HAP-1 (cell line): Measurements from ENCODE around the gene PICALM.

Experiments used
- DNase-seq, 2 experiments: peaks; one replicate each; pipeline ENCODE4 v3.0.0-alpha.2; 2016 to 2020; ENCODE audit warnings: low spot score in 2 of 2
- H3K27me3 ChIP-seq: fragments of 250-450 bp; sonication (Bioruptor Pico); 2 replicates; pipeline ENCODE4 v1.5.1; 2020; ENCODE audit warnings: low read depth, mild to moderate bottlenecking, moderate library complexity
- H3K36me3 ChIP-seq: fragments of 250-450 bp; sonication (Bioruptor Pico); replicated peaks from 2 replicates; pipeline ENCODE4 v1.5.1; 2020; ENCODE audit warnings: mild to moderate bottlenecking
- H3K4me1 ChIP-seq: fragments of 250-450 bp; sonication (Bioruptor Pico); 2 replicates; pipeline ENCODE4 v1.5.1; 2020; ENCODE audit warnings: mild to moderate bottlenecking
- H3K4me3 ChIP-seq: fragments of 250-450 bp; sonication (Bioruptor Pico); 2 replicates; pipeline ENCODE4 v1.5.1; 2020; ENCODE audit warnings: mild to moderate bottlenecking, moderate library complexity
- H3K9me3 ChIP-seq: fragments of 250-450 bp; sonication (Bioruptor Pico); 2 replicates; pipeline ENCODE4 v1.5.1; 2020; ENCODE audit warnings: mild to moderate bottlenecking, moderate library complexity
- in situ Hi-C: fragments of 300-500 bp; cut with MboI; formaldehyde crosslinking; loops from 3 replicates; pipeline ENCODE4 v1.14.3; 2020; ENCODE audit warnings: low sequenced_read_pairs, inconsistent platforms, mixed read lengths

Gene PICALM

DNA sequence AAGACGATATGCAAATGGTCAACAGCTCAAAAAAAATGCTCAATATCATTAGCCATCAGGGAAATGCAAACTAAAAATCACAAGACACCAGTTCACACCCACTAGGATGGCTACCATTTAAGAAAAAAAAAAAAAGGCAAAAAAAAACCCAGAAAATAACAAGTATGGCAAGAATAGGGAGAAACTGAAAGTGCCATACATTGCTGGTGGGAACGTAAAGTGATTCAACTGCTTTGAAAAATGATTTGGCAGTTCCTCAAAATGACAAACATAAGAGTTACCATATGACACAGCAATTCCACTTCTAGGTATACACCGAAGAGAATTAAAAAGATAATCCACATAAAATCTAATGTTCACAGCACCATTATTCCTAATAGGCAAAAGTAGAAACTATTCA is 47.5 kb downstream of the PICALM start:
- Histone ChIP-seq H3K27me3 (no peaks in the 10 kb centered on the region), H3K4me1 (no peaks in the 10 kb centered on the region), H3K4me3 (no peak overlapping the region), H3K36me3 (peaks cover 7% of the 10 kb centered on the region), H3K9me3 (no peaks in the 10 kb centered on the region)
- no peak for DNase-seq
- in situ Hi-C loops: no loop called here

DNA sequence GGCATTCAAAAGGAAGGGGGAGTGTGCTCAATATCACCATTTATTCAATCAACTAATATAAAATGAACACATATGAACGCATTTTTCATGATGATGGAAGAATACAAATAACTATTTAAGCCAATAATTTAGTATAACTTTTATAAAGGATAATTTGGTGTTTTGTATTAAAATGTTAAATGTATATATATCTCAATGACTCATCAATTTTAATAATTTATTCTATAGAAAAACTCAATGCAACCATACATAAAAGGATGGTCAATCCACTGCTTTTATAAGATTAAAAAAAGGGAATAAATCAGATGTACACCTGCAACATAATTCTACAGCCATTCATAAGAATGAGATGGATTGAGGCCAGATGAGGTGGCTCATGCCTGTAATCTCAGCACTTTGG is 50.6 kb downstream of the PICALM start:
- Histone ChIP-seq H3K27me3 (no peaks in the 10 kb centered on the region), H3K9me3 (no peaks in the 10 kb centered on the region), H3K36me3 (peaks cover 8% of the 10 kb centered on the region), H3K4me3 (no peak overlapping the region), H3K4me1 (peaks cover 17% of the 10 kb centered on the region)
- in situ Hi-C loops: no loop called here
- DNase-seq: no peak

GRCh38 chr11:86016451-86016850 is 52.4 kb downstream of the PICALM start:
- in situ Hi-C loops: no loop called here
- no peak for DNase-seq
- no peak overlapping the region for H3K4me3 ChIP-seq
- H3K9me3 ChIP-seq: no peaks in the 10 kb centered on the region
- H3K4me1 ChIP-seq: peaks cover 17% of the 10 kb centered on the region
- peaks cover 8% of the 10 kb centered on the region for H3K36me3 ChIP-seq
- no peaks in the 10 kb centered on the region for H3K27me3 ChIP-seq

DNA sequence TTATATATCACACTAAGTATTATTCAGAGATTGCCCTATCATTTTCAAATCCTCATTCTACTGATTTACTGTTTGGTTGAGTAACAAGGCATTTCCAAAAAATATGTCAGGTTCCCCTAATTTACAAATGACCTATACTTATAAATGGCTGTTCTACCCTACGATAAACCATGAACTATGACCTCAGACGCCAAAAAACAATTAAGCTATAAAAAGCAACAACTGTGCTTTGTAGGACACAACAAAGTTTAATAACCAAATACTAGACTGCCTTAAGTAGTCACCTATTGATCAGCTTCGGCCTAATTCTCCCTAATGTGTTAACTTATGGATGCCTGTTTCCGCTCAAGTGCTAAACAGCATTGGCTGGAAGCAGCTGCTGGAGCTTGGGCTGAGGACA is 53.2 kb downstream of the PICALM start:
- H3K27me3 ChIP-seq: no peaks in the 10 kb centered on the region
- peaks cover 10% of the 10 kb centered on the region for H3K36me3 ChIP-seq
- H3K4me3 ChIP-seq: no peak overlapping the region
- peaks cover 17% of the 10 kb centered on the region for H3K4me1 ChIP-seq
- in situ Hi-C loops: no loop called here
- DNase-seq: no peak
- H3K9me3 ChIP-seq: no peaks in the 10 kb centered on the region

DNA sequence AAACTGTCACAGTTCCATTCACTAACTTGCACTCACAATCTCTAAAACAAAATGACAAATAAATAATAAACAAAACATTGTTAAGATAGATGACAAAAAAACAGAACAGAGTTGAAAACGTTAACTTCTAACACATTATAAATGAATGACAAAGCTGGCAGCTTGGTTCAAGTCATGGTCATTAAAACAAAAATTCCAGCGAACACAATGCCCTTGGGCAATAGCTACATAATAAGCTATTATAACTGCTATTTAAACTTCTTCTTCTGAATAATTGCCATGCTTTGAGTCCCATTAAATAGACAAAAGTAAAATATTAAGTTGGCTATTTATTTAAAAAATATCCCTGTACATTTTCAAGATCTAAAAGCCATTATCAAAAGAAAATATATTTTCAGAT is 54.7 kb downstream of the PICALM start:
- H3K36me3 ChIP-seq: peaks cover 10% of the 10 kb centered on the region
- in situ Hi-C loops: no loop called here
- H3K4me3 ChIP-seq: no peak overlapping the region
- H3K9me3 ChIP-seq: no peaks in the 10 kb centered on the region
- peaks cover 17% of the 10 kb centered on the region for H3K4me1 ChIP-seq
- DNase-seq: peak; percentile 51 to 76
- H3K27me3 ChIP-seq: no peaks in the 10 kb centered on the region

DNA sequence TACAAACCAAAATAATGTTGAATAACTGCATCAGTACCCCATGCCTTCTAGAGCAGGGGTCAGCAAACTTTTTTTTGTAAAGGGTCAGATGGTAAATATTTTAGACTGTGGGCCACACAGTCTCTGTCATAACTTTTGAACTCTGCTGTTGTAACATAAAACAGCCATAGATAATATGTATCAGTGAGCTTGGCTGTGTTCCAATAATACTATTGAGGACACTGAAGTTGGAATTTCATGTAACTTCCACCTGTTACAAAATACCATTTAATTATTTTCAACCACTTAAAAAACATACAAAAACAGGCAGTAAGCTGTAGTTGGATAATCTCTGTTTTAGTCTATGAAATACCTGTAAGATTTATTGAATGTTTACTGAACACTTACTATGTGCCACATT is 55.2 kb downstream of the PICALM start:
- Histone ChIP-seq H3K4me3 (no peak overlapping the region), H3K36me3 (peaks cover 10% of the 10 kb centered on the region), H3K9me3 (no peaks in the 10 kb centered on the region), H3K27me3 (no peaks in the 10 kb centered on the region), H3K4me1 (peaks cover 17% of the 10 kb centered on the region)
- in situ Hi-C loops: no loop called here
- DNase-seq: no peak

DNA sequence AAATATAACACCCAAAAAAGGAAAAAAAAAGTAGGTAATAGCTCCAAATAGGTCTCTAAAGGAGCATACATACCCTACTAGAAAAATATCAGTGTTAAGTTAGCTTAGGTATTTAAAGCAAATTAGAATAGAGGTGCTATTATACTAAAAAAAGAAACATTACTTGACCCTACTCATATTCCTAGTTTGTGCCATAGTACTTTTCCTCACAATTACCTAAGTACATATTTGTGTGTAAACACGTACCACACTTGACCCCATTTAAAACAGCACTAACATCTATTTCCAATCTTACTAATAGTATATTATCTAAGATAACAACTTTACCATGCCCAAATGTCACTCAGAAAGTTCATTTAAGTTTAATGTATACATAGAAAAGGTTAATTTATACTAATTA is 57.7 kb downstream of the PICALM start:
- Histone ChIP-seq H3K4me3 (no peak overlapping the region), H3K27me3 (no peaks in the 10 kb centered on the region), H3K4me1 (peaks cover 17% of the 10 kb centered on the region), H3K36me3 (peaks cover 11% of the 10 kb centered on the region), H3K9me3 (no peaks in the 10 kb centered on the region)
- no peak for DNase-seq
- in situ Hi-C loops: no loop called here

DNA sequence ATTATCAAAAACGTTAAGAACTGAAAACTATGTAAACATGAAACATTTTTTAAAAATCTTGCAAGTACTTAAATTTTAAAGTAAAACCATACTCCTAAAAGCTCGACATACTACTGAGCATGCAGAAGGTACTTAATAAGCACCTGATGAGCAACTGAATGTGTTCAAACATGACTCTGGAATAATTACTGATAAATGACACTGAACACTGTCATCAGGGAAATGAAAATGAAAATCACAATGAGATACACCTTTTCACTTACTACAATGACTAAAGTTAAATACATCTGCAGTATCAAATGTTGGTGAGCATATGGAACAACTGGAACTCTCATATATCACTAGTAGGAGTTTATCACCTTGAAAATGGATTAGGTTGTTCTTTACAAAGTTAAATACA is 65.2 kb downstream of the PICALM start:
- no peaks in the 10 kb centered on the region for H3K9me3 ChIP-seq
- H3K4me3 ChIP-seq: no peak overlapping the region
- no peaks in the 10 kb centered on the region for H3K4me1 ChIP-seq
- H3K27me3 ChIP-seq: no peaks in the 10 kb centered on the region
- H3K36me3 ChIP-seq: peaks cover 48% of the 10 kb centered on the region
- in situ Hi-C loops: no loop called here
- no peak for DNase-seq

DNA sequence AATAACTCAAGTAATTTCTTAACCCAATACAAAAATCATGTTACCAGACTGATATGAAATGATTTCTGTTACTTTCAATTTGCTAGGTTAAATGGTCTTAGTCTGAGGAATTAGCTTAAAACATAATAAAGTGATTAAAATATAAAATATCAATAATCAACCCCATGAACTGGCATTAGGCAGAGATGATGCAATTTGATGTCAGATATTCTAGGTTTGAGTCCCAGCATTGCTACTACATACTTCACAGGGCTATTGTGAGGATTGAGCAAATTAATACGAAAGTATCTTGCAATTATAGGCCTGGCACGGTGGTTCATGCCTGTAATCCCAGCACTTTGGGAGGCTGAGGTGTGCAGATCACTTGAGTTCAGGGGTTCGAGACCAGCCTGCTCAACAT is 66.5 kb downstream of the PICALM start:
- H3K4me1 ChIP-seq: no peaks in the 10 kb centered on the region
- H3K9me3 ChIP-seq: no peaks in the 10 kb centered on the region
- H3K27me3 ChIP-seq: no peaks in the 10 kb centered on the region
- in situ Hi-C loops: no loop called here
- H3K4me3 ChIP-seq: no peak overlapping the region
- DNase-seq: no peak
- peaks cover 48% of the 10 kb centered on the region for H3K36me3 ChIP-seq

DNA sequence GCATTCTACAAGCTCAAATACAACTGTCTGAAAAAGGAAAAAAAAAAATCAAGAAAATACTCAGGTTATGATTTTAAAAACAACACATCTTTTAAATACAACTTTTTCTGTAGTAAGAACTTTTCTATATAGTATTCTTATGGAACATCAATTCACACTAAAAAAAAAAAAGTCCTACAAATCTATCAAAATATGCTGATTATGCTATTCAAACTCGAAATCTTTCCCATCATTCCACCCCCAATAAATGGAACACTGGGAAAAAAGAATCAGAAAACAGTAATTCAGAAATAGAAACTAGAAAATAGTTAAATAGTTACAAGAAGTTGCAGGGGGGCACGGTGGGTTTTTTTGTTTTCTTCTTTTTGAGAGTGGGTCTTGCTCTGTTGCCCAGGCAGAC is 77.4 kb downstream of the PICALM start:
- Histone ChIP-seq H3K4me3 (no peak overlapping the region), H3K27me3 (no peaks in the 10 kb centered on the region), H3K36me3 (peaks cover 23% of the 10 kb centered on the region), H3K9me3 (no peaks in the 10 kb centered on the region), H3K4me1 (no peaks in the 10 kb centered on the region)
- in situ Hi-C loops: no loop called here
- no peak for DNase-seq

DNA sequence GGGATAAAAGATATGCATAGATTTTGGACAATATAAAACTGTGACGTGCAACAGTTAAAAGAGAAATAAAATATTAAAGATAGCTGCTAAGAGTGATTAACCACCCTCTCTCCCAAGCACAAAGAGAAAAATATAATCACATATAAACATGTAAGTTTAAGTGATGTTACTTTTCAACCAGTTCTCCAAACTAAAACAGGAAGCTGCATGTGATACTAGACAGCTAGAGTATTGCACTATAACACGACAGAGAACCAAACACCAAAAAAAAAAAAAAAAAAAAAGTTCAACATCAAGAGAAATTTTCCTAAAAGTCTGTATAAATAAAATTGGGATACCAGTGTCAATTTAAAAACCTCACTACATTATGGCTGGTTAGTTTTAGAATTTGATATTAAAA is 79.1 kb downstream of the PICALM start:
- peaks cover 19% of the 10 kb centered on the region for H3K36me3 ChIP-seq
- no peak overlapping the region for H3K4me3 ChIP-seq
- no peaks in the 10 kb centered on the region for H3K4me1 ChIP-seq
- no peak for DNase-seq
- in situ Hi-C loops: no loop called here
- H3K9me3 ChIP-seq: no peaks in the 10 kb centered on the region
- no peaks in the 10 kb centered on the region for H3K27me3 ChIP-seq

- H3K36me3 ChIP-seq: peaks cover 12% of the 10 kb centered on the region
- in situ Hi-C loops: no loop called here
- no peaks in the 10 kb centered on the region for H3K9me3 ChIP-seq
- no peak overlapping the region for H3K4me3 ChIP-seq
- H3K4me1 ChIP-seq: no peaks in the 10 kb centered on the region
- DNase-seq: no peak
- H3K27me3 ChIP-seq: no peaks in the 10 kb centered on the region
Measured at GRCh38 chr11:85988780-85989179, 80.1 kb downstream of the PICALM start.

GRCh38 chr11:85977751-85978160 is 91.1 kb downstream of the PICALM start:
- H3K9me3 ChIP-seq: no peaks in the 10 kb centered on the region
- in situ Hi-C loops: no loop called here
- H3K36me3 ChIP-seq: peaks cover 22% of the 10 kb centered on the region

GRCh38 chr11:85976525-85976924 is 92.4 kb downstream of the PICALM start:
- H3K4me1 ChIP-seq: no peaks in the 10 kb centered on the region
- H3K4me3 ChIP-seq: no peak overlapping the region
- peaks cover 22% of the 10 kb centered on the region for H3K36me3 ChIP-seq
- H3K27me3 ChIP-seq: no peaks in the 10 kb centered on the region
- in situ Hi-C loops: no loop called here
- H3K9me3 ChIP-seq: no peaks in the 10 kb centered on the region
- no peak for DNase-seq

More at GRCh38 chr11:85977751-85978160, 91.1 kb downstream of the PICALM start:
- Histone ChIP-seq H3K4me3 (no peak overlapping the region), H3K27me3 (no peaks in the 10 kb centered on the region), H3K4me1 (no peaks in the 10 kb centered on the region)
- DNase-seq: no peak

DNA sequence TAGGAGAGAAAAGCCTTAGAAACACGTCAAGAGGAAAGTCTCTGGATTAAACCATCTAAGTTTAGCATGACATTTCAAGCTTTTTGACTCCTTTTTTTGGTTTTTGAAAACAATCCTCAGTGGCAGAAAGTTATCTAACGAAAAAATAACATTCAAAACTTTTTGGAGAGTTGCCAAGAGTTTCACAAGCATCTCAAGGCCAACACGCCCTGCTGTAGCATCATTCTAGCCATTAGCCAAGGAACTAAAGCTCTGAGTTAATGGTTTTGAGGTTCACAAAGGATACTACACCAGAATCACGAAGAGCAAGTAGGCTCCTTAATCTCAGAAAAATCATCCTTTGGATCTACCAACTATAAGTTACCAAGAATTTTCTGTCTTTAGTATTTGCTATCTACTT is 94.8 kb downstream of the PICALM start:
- H3K4me1 ChIP-seq: peaks cover 3% of the 10 kb centered on the region
- peaks cover 22% of the 10 kb centered on the region for H3K36me3 ChIP-seq

More for the DNA sequence above, 94.8 kb downstream of the PICALM start:
- Histone ChIP-seq H3K4me3 (no peak overlapping the region), H3K27me3 (no peaks in the 10 kb centered on the region), H3K9me3 (no peaks in the 10 kb centered on the region)
- DNase-seq: no peak
- in situ Hi-C loops: no loop called here
